Endothelial cell of umbilical vein (primary cell): ENCODE measurements around the gene DCUN1D1. TPM values are rescaled to one million over a fixed set of nuclear protein-coding genes. Genes with fewer than 3 reads are reported as not detected.

ENCODE experiments used
- BruUV-seq: library from RNA; stranded (reverse); fragments of 400-500 nt; replicated peaks from 2 replicates; lab custom pipeline; 2021; lab: Mats Ljungman, UMichigan
- CTCF ChIA-PET: fragments of 300-600, 350-600 bp; sonication (Branson Sonifier 250); formaldehyde crosslinking; loops from one replicate; lab custom pipeline; 2021; ENCODE audit warnings: antibody characterized with exemption, inconsistent platforms; lab: Charles Lee
- POLR2A ChIA-PET: fragments of 300-600, 350-600 bp; sonication (Branson Sonifier 250); formaldehyde crosslinking; loops from one replicate; lab custom pipeline; 2021; ENCODE audit warnings: antibody characterized with exemption, inconsistent platforms; lab: Charles Lee
- DNase-seq: peaks from one replicate; pipeline ENCODE4 v3.0.0-alpha.2; 2011; ENCODE audit warnings: low read depth, low spot score
- FAIRE-seq: peaks from 2 replicates; lab custom pipeline; 2011; peaks lifted over from hg19 to GRCh38; lab: Jason Lieb, UNC
- H2AFZ ChIP-seq: 2 replicates; pipeline ENCODE4 v1.6.0; 2012; ENCODE audit warnings: low read depth, low read length, control low read depth, inconsistent platforms
- H3K27ac ChIP-seq: 2 replicates; pipeline ENCODE4 v1.5.1; 2011; ENCODE audit warnings: low read depth, mild to moderate bottlenecking, control low read depth, low read length, moderate library complexity; ENCODE audit not compliant: insufficient read depth
- H3K27me3 ChIP-seq, 2 experiments: 2 replicates each; pipeline versions ENCODE4 v1.6.0 to v1.6.1; 2011; ENCODE audit warnings: low read length in 2 of 2, mixed read lengths in 1 of 2; ENCODE audit not compliant: control insufficient read depth in 2 of 2, insufficient read depth in 2 of 2
- H3K36me3 ChIP-seq, 2 experiments: 2 replicates in 1 of 2; 3 replicates in 1 of 2; pipeline ENCODE4 v1.5.1; 2011; ENCODE audit warnings: low read length in 2 of 2, mild to moderate bottlenecking in 1 of 2, moderate library complexity in 1 of 2; ENCODE audit not compliant: control insufficient read depth in 2 of 2, insufficient read depth in 2 of 2; ENCODE audit errors: extremely low read depth in 1 of 2
- H3K4me1 ChIP-seq: 3 replicates; pipeline ENCODE4 v1.5.1; 2011; ENCODE audit warnings: mild to moderate bottlenecking, low read length; ENCODE audit not compliant: control insufficient read depth, insufficient read depth; ENCODE audit errors: extremely low read depth
- H3K4me2 ChIP-seq: 2 replicates; pipeline ENCODE4 v1.6.1; 2011; ENCODE audit warnings: low read length, control low read depth, mixed read lengths; ENCODE audit not compliant: insufficient read depth
- H3K4me3 ChIP-seq, 3 experiments: fragments of 200-600 bp in 1 of 3; sonication (generic), shearing (Covaris generic) in 1 of 3; replicated peaks in 1 of 3; 2 replicates each; pipeline ENCODE4 v1.5.1; 2011 to 2016; ENCODE audit warnings: control low read depth in 3 of 3, low read length in 3 of 3, mild to moderate bottlenecking in 2 of 3, inconsistent platforms in 1 of 3, low read depth in 1 of 3, moderate library complexity in 1 of 3; ENCODE audit not compliant: insufficient read depth in 1 of 3
- H3K79me2 ChIP-seq: 2 replicates; pipeline ENCODE4 v1.6.0; 2012; ENCODE audit warnings: low read length, inconsistent platforms; ENCODE audit not compliant: control insufficient read depth, insufficient read depth
- H3K9ac ChIP-seq: replicated peaks from 2 replicates; pipeline ENCODE3; 2011; ENCODE audit warnings: low read length, control low read depth; ENCODE audit not compliant: insufficient read depth; ENCODE audit errors: extremely low read depth
- H3K9me1 ChIP-seq: replicated peaks from 3 replicates; pipeline ENCODE4 v1.6.0; 2011; ENCODE audit warnings: mild to moderate bottlenecking, low read length; ENCODE audit not compliant: control insufficient read depth, insufficient read depth; ENCODE audit errors: extremely low read depth
- H3K9me3 ChIP-seq: replicated peaks from 2 replicates; pipeline ENCODE4 v1.5.1; 2012; ENCODE audit warnings: low read length, inconsistent platforms; ENCODE audit not compliant: control insufficient read depth, insufficient read depth
- H4K20me1 ChIP-seq: replicated peaks from 2 replicates; pipeline ENCODE3; 2011; ENCODE audit warnings: mild to moderate bottlenecking, low read length; ENCODE audit not compliant: control insufficient read depth, insufficient read depth; ENCODE audit errors: extremely low read depth
- EZH2 ChIP-seq: IDR thresholded peaks from 2 replicates; pipeline ENCODE4 v1.6.1; 2012; ENCODE audit warnings: borderline replicate concordance, low read depth, mild to moderate bottlenecking, moderate library complexity, low read length, inconsistent platforms; ENCODE audit not compliant: severe bottlenecking
- FOS ChIP-seq: IDR thresholded peaks from 2 replicates; pipeline ENCODE4 v1.6.1; 2011; ENCODE audit warnings: mild to moderate bottlenecking, low read length, moderate library complexity, borderline replicate concordance; ENCODE audit not compliant: insufficient read depth
- GATA2 ChIP-seq: IDR thresholded peaks from 2 replicates; pipeline ENCODE4 v1.7.0; 2011; ENCODE audit warnings: low read depth, mild to moderate bottlenecking, moderate library complexity, mixed read lengths, low read length; ENCODE audit not compliant: insufficient read length, insufficient read depth
- JUN ChIP-seq: IDR thresholded peaks from 2 replicates; pipeline ENCODE4 v1.6.1; 2011; ENCODE audit warnings: borderline replicate concordance, low read depth; ENCODE audit not compliant: insufficient read length, insufficient read depth
- MAX ChIP-seq: IDR thresholded peaks from 2 replicates; pipeline ENCODE4 v1.6.1; 2011; ENCODE audit not compliant: insufficient read depth, insufficient read length
- MYC ChIP-seq: IDR thresholded peaks from one replicate; pipeline ENCODE4 v1.6.1; 2011; ENCODE audit warnings: mild to moderate bottlenecking, low read depth, low read length
- POLR2A ChIP-seq: IDR thresholded peaks from 2 replicates; pipeline ENCODE4 v1.6.1; 2012; ENCODE audit warnings: low read depth, mild to moderate bottlenecking, control low read depth, low read length
- POLR2AphosphoS5 ChIP-seq: IDR thresholded peaks from 2 replicates; pipeline ENCODE4 v1.6.1; 2012; ENCODE audit warnings: low read depth, mild to moderate bottlenecking, control low read depth, low read length, moderate library complexity; ENCODE audit not compliant: insufficient read depth
- dilution Hi-C: fragments of 300-500 bp; cut with MboI; formaldehyde crosslinking; loops from one replicate; pipeline ENCODE4 v1.15.0; 2019; ENCODE audit warnings: low sequenced_read_pairs; ENCODE audit not compliant: extremely low pct_ligation_motif_present
- intact Hi-C: fragments of 100-400 bp; cut with micrococcal nuclease; formaldehyde crosslinking; loops from one replicate; pipeline ENCODE4 v1.10.0; 2022
- polyA plus RNA-seq, 4 experiments: library from polyadenylated mRNA; depleted of rRNA in 3 of 4; stranded (reverse) in 3 of 4; unstranded in 1 of 4; fragments of >200 nt; gene quantifications; 2 replicates each; pipeline versions ENCODE4 v1.2.1 to v1.2.3, GENCODE V29; 2011 to 2012; ENCODE audit warnings: missing spikeins in 1 of 4
- total RNA-seq: library from RNA; stranded (reverse); gene quantifications from 2 replicates; pipeline ENCODE4 v1.2.3, GENCODE V29; 2021
- TF ChIP-seq, protein P1 (sequence below), 2 donors: IDR thresholded peaks; 1 replicate in 1 of 2; 2 replicates in 1 of 2; pipeline ENCODE4 v1.5.1; 2011; ENCODE audit warnings: low read length in 2 of 2, mild to moderate bottlenecking in 2 of 2, moderate library complexity in 2 of 2, control low read depth in 1 of 2, inconsistent platforms in 1 of 2, low read depth in 1 of 2; ENCODE audit not compliant: insufficient read depth in 1 of 2; ENCODE audit errors: extremely low read depth in 1 of 2

Gene DCUN1D1
- total and polyA plus RNA-seq, 2 donors (not counting 3 experiments of a cell fraction or from before 2014, with no cell fraction given): 4.9 to 41.3 TPM

- Histone ChIP-seq H3K4me1 (no peaks in the 10 kb centered on the region), H3K27ac (no peak overlapping the region), H2AFZ (no peak overlapping the region), H3K79me2 (no peaks in the 10 kb centered on the region), H3K36me3 (peaks cover 0 to 3% of the 10 kb centered on the region in 2 experiments), H3K27me3 (no peaks in the 10 kb centered on the region), H3K4me2 (no peak overlapping the region), H3K9me1 (no peaks in the 10 kb centered on the region), H3K9ac (no peak overlapping the region), H4K20me1 (no peaks in the 10 kb centered on the region), H3K4me3 (no peak overlapping the region), H3K9me3 (no peaks in the 10 kb centered on the region)
- BruUV-seq: no TSS peak
- TF ChIP-seq POLR2AphosphoS5: no peak
- TF ChIP-seq GATA2: no peak
- TF ChIP-seq, protein P1, sequence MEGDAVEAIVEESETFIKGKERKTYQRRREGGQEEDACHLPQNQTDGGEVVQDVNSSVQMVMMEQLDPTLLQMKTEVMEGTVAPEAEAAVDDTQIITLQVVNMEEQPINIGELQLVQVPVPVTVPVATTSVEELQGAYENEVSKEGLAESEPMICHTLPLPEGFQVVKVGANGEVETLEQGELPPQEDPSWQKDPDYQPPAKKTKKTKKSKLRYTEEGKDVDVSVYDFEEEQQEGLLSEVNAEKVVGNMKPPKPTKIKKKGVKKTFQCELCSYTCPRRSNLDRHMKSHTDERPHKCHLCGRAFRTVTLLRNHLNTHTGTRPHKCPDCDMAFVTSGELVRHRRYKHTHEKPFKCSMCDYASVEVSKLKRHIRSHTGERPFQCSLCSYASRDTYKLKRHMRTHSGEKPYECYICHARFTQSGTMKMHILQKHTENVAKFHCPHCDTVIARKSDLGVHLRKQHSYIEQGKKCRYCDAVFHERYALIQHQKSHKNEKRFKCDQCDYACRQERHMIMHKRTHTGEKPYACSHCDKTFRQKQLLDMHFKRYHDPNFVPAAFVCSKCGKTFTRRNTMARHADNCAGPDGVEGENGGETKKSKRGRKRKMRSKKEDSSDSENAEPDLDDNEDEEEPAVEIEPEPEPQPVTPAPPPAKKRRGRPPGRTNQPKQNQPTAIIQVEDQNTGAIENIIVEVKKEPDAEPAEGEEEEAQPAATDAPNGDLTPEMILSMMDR (IDR thresholded peaks at IDR 0.05; ENCODE audit: extremely low read depth in 1 of 2, insufficient read depth in 1 of 2, low read depth in 1 of 2, low read length in 2 of 2): no peak
- TF ChIP-seq MYC: no peak
- intact Hi-C loops: no loop called here
- dilution Hi-C loops: no loop called here
- FAIRE-seq (no peak), DNase-seq (no peak)
- ChIA-PET CTCF (no interaction called here), POLR2A (no interaction called here)
These were observed 48.1 kb upstream of the DCUN1D1 start for GRCh38 chr3:183028416-183028815.

DNA sequence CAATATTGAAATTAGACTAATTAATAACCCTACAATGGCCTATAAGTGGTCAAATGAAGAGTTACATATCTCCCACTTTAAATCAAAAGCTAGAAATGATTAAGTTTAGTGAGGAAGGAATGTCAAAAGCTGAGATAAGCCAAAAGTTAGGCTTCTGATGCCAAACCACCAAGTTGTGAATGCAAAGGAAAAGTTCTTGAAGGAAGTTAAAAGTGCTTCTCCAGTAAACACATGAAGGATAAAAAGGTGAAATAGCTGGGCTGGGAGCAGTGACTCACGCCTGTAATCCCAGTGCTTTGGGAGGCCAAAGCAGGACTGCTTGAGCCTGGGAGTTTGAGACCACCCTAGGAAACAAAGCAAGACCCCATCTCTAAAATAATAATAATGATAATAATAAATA, 46.9 kb upstream of the DCUN1D1 start:
- intact Hi-C loops (no loop called here), dilution Hi-C loops (no loop called here)
- no TSS peak for BruUV-seq
- no peaks in the 10 kb centered on the region for H3K9me3 ChIP-seq
- no peaks in the 10 kb centered on the region for H3K79me2 ChIP-seq
- H3K9ac ChIP-seq: no peak overlapping the region
- H3K27me3 ChIP-seq: no peaks in the 10 kb centered on the region
- ChIA-PET CTCF (no interaction called here), POLR2A (no interaction called here)
- DNase-seq (no peak), FAIRE-seq (no peak)
- no peaks in the 10 kb centered on the region for H3K9me1 ChIP-seq
- no peak overlapping the region for H3K27ac ChIP-seq
- no peaks in the 10 kb centered on the region for H3K4me1 ChIP-seq
- H2AFZ ChIP-seq: no peak overlapping the region
- H4K20me1 ChIP-seq: no peaks in the 10 kb centered on the region
- H3K36me3 ChIP-seq: no peaks in the 10 kb centered on the region
- H3K4me3 ChIP-seq: no peak overlapping the region
- H3K4me2 ChIP-seq: no peak overlapping the region
- TF ChIP-seq POLR2AphosphoS5 (no peak), MYC (no peak), JUN (no peak), MAX (no peak), GATA2 (no peak), FOS (no peak), POLR2A (no peak), EZH2 (no peak)
- TF ChIP-seq, protein P1 (IDR thresholded peaks at IDR 0.05; ENCODE audit: extremely low read depth in 1 of 2, insufficient read depth in 1 of 2, low read depth in 1 of 2, low read length in 2 of 2): no peak
